A549 (cell line): ENCODE measurements around the gene LAGE3. TPM values are rescaled to one million over a fixed set of nuclear protein-coding genes. Genes with fewer than 3 reads are reported as not detected.

Experiments used
- ATAC-seq, 2 experiments: fragments of 200-7000 bp in 1 of 2; fragments of >200 bp in 1 of 2; cut with Nextera tagmentation in 1 of 2; cut with Tn5 transposase in 1 of 2; 3 replicates each; pipeline versions ENCODE4 v1.8.0 to v1.9.1; 2018 to 2020; ENCODE audit warnings: mild to moderate bottlenecking in 1 of 2, moderate library complexity in 1 of 2
- CTCF ChIA-PET: fragments of 300-600 bp; sonication (Branson Sonifier 250); formaldehyde crosslinking; extraction: SDS; loops from one replicate; lab custom pipeline; 2021; ENCODE audit warnings: antibody characterized with exemption, inconsistent platforms; lab: Yijun Ruan, JAX
- POLR2A ChIA-PET: fragments of 350-600 bp; formaldehyde crosslinking; extraction: SDS; loops from one replicate; lab custom pipeline; 2021; ENCODE audit warnings: antibody characterized with exemption, inconsistent platforms; lab: Yijun Ruan, JAX
- DNase-seq, 2 experiments: peaks; one replicate each; pipeline versions ENCODE4 v3.0.0 to v3.0.0-alpha.2; 2011 to 2016; ENCODE audit warnings: low read depth in 1 of 2, low spot score in 1 of 2
- FAIRE-seq: peaks from 2 replicates; lab custom pipeline; 2011; peaks lifted over from hg19 to GRCh38; lab: Jason Lieb, UNC
- H3K27ac ChIP-seq, 2 experiments: fragments of >200 bp; sonication (Bioruptor Twin); formaldehyde crosslinking; 3 replicates each; pipeline ENCODE4 v1.5.1; 2016 to 2017
- H3K4me1 ChIP-seq: fragments of >200 bp; sonication (Bioruptor Twin); formaldehyde crosslinking; 3 replicates; pipeline ENCODE4 v1.6.1; 2016
- H3K4me2 ChIP-seq: fragments of >200 bp; sonication (Bioruptor Twin); formaldehyde crosslinking; 3 replicates; pipeline ENCODE4 v1.6.1; 2016
- H3K4me3 ChIP-seq: fragments of >200 bp; sonication (Bioruptor Twin); formaldehyde crosslinking; 3 replicates; pipeline ENCODE4 v1.5.1; 2016
- H3K9me3 ChIP-seq: fragments of >200 bp; sonication (Bioruptor Twin); formaldehyde crosslinking; 3 replicates; pipeline ENCODE4 v1.6.1; 2016
- ATOH8 ChIP-seq: fragments of 250-450 bp; sonication (Bioruptor Pico); IDR thresholded peaks from 2 replicates; pipeline ENCODE4 v1.5.0; 2020; ENCODE audit warnings: low read depth, mild to moderate bottlenecking, moderate library complexity
- BHLHE40 ChIP-seq: IDR thresholded peaks from 2 replicates; pipeline ENCODE4 v1.6.1; 2012; ENCODE audit warnings: low read depth, low read length, inconsistent platforms
- CBX8 ChIP-seq: fragments of 200-600 bp; sonication (generic); IDR thresholded peaks from 2 replicates; pipeline ENCODE4 v1.6.1; 2016
- CHD2 ChIP-seq: fragments of 150-350 bp; IDR thresholded peaks from 2 replicates; pipeline ENCODE4 v1.6.1; 2014; ENCODE audit warnings: low read length; ENCODE audit not compliant: partially characterized antibody
- EHF ChIP-seq: fragments of 250-450 bp; sonication (Bioruptor Pico); IDR thresholded peaks from 2 replicates; pipeline ENCODE4 v1.5.0; 2020; ENCODE audit warnings: mild to moderate bottlenecking
- GATA3 ChIP-seq: IDR thresholded peaks from 2 replicates; pipeline ENCODE4 v1.6.1; 2012; ENCODE audit warnings: borderline replicate concordance
- JUN ChIP-seq, 2 experiments: fragments of >200 bp; sonication (Bioruptor Twin); formaldehyde crosslinking; IDR thresholded peaks; 2 replicates in 1 of 2; 3 replicates in 1 of 2; pipeline ENCODE4 v1.6.1; 2016 to 2017
- KDM5A ChIP-seq: fragments of 200-600 bp; sonication (generic); IDR thresholded peaks from 2 replicates; pipeline ENCODE4 v1.6.1; 2016; ENCODE audit warnings: antibody characterized with exemption, mild to moderate bottlenecking
- MAFK ChIP-seq: fragments of 450-650 bp; IDR thresholded peaks from 2 replicates; pipeline ENCODE4 v1.6.1; 2014; ENCODE audit not compliant: partially characterized antibody
- NFE2L2 ChIP-seq: fragments of 150-350 bp; conservative IDR thresholded peaks from 2 replicates; pipeline ENCODE4 v1.6.1; 2014; ENCODE audit warnings: low read length
- NPAS2 ChIP-seq: fragments of 250-450 bp; sonication (Bioruptor Pico); IDR thresholded peaks from 2 replicates; pipeline ENCODE4 v1.8.0; 2022; ENCODE audit warnings: mild to moderate bottlenecking, moderate library complexity, borderline replicate concordance
- NR3C1 ChIP-seq: fragments of >200 bp; sonication (Bioruptor Twin); formaldehyde crosslinking; IDR thresholded peaks from 3 replicates; pipeline ENCODE4 v1.6.1; 2017
- PHF8 ChIP-seq: fragments of 200-600 bp; sonication (generic); IDR thresholded peaks from 2 replicates; pipeline ENCODE4 v1.6.1; 2016; ENCODE audit warnings: low read depth, mild to moderate bottlenecking, antibody characterized with exemption, moderate library complexity, borderline replicate concordance
- POLR2A ChIP-seq: IDR thresholded peaks from 2 replicates; pipeline ENCODE4 v1.6.1; 2012; ENCODE audit warnings: mild to moderate bottlenecking, low read length
- RFX5 ChIP-seq: fragments of 450-650 bp; IDR thresholded peaks from 2 replicates; pipeline ENCODE4 v1.7.1; 2014; ENCODE audit warnings: antibody characterized with exemption, mild to moderate bottlenecking, moderate library complexity
- TP53 ChIP-seq: fragments of 250-450 bp; sonication (Bioruptor Pico); IDR thresholded peaks from 2 replicates; pipeline ENCODE4 v1.5.0; 2021; ENCODE audit warnings: mild to moderate bottlenecking, moderate library complexity
- ZC3H11A ChIP-seq: fragments of 450-650 bp; IDR thresholded peaks from 2 replicates; pipeline ENCODE4 v1.6.1; 2014; ENCODE audit warnings: antibody characterized with exemption, mild to moderate bottlenecking
- ZFP36 ChIP-seq: fragments of 450-650 bp; IDR thresholded peaks from 2 replicates; pipeline ENCODE4 v1.6.1; 2014; ENCODE audit warnings: borderline replicate concordance; ENCODE audit not compliant: partially characterized antibody
- WGBS: methylation state at CpG from one replicate; pipeline ENCODE4 v1.1.6; 2017; ENCODE audit errors: missing lambda C conversion rate; 5-methylcytosine and 5-hydroxymethylcytosine counted together
- polyA plus RNA-seq, 4 experiments: library from polyadenylated mRNA; depleted of rRNA in 3 of 4; stranded (reverse); fragments of >200 nt; fragmentation: RNase III in 1 of 4; extraction: RNeasy Plus Mini Kit Qiagen cat#74134 plus additional on column Dnase treatment in 1 of 4; gene quantifications; 2 replicates in 3 of 4; 3 replicates in 1 of 4; pipeline ENCODE4 v1.2.3, GENCODE V29; 2011 to 2017
- TF ChIP-seq, protein P1 (sequence below): fragments of 150-350 bp; IDR thresholded peaks from 2 replicates; pipeline ENCODE4 v1.6.1; 2014; ENCODE audit warnings: low read depth, mild to moderate bottlenecking, low read length
- TF ChIP-seq, protein P2 (sequence below): fragments of 250-450 bp; sonication (Bioruptor Pico); IDR thresholded peaks from 2 replicates; pipeline ENCODE4 v1.5.0; 2021; ENCODE audit warnings: mild to moderate bottlenecking, moderate library complexity, borderline replicate concordance
- TF ChIP-seq, protein P3 (sequence below): fragments of 200-600 bp; sonication (generic); IDR thresholded peaks from 2 replicates; pipeline ENCODE4 v1.6.1; 2016; ENCODE audit warnings: antibody characterized with exemption, mild to moderate bottlenecking, moderate library complexity
- TF ChIP-seq, protein P4 (sequence below): IDR thresholded peaks from 2 replicates; pipeline ENCODE4 v1.6.1; 2012

LAGE3 gene
- polyA plus RNA-seq, 2 of the 4 experiments (the other 2 are of a cell fraction), result 20.6 to 49.7 TPM

DNA sequence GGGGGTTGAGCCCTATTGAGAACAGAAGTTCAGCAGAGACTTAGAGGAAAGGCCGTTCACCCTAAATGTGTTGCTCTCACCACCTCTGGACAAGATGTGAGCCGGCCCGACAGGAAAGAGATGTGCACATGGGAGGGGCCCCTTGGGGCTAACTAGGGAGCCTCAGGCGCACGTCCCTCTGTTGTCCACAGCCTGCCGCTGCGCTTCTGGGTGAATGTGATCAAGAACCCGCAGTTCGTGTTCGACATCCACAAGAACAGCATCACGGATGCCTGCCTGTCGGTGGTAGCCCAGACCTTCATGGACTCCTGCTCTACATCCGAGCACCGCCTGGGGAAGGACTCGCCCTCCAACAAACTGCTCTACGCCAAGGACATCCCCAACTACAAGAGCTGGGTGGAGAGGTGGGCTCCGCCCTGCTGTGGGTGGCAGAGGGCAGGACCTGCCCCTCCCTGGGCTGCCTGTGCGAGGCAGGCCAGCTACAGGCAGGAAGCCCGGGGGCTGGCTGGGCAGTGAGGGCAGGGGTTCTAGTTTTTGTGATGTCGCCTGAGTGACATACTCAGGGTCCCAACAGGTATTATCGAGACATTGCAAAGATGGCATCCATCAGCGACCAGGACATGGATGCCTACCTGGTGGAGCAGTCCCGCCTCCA, 8.0 kb downstream of the LAGE3 start:
- no peak for FAIRE-seq
- ATAC-seq, result no peak
- WGBS, result 92% methylated on average over 12 of the region's 23 CpGs
- ChIA-PET CTCF (interaction anchor here (1.0 kb wide), 1 partner anchor 19 kb away, joined by 4 read pairs; no protein-coding TSS in a partner anchor), POLR2A (no interaction called here)
- no peaks in the 10 kb centered on the region for H3K9me3 ChIP-seq
- H3K4me3 ChIP-seq, result no peak overlapping the region
- no peak overlapping the region for H3K4me2 ChIP-seq
- H3K4me1 ChIP-seq, result no peaks in the 10 kb centered on the region
- DNase-seq, result no peak
- no peak overlapping the region for H3K27ac ChIP-seq
- TF ChIP-seq ZFP36 (no peak), CBX8 (no peak), GATA3 (no peak), CHD2 (no peak), NFE2L2 (no peak), BHLHE40 (no peak), NPAS2 (CRISPR knock-in tag) (no peak)

DNA sequence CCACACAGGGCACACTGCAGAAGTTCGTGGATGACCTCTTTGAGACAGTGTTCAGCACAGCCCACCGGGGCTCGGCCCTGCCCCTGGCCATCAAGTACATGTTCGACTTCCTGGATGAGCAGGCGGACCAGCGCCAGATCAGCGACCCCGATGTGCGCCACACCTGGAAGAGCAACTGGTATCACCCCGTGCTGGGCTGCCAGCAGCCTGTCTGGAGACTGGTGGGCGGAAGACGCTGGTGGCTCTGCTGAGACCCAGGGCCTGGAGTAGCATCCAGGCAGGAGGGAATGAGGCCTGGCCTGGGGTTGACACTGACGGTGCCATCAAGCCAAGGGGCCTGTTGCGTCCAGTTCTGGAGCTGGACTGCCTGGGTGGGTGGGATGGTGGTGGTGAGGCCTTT, 8.6 kb downstream of the LAGE3 start:
- no peak overlapping the region for H3K4me3 ChIP-seq
- ATAC-seq (no peak), DNase-seq (no peak), FAIRE-seq (no peak)
- ChIA-PET POLR2A (no interaction called here), CTCF (interaction anchor here (1.0 kb wide), 1 partner anchor 18 kb away, joined by 4 read pairs; no protein-coding TSS in a partner anchor)
- no peak for TF ChIP-seq KDM5A
- no peak for TF ChIP-seq NR3C1
- no peak for TF ChIP-seq PHF8
- TF ChIP-seq TP53 (CRISPR knock-in tag), result no peak
- TF ChIP-seq EHF (CRISPR knock-in tag), result no peak
- no peak for TF ChIP-seq ZC3H11A
- TF ChIP-seq, protein P1, sequence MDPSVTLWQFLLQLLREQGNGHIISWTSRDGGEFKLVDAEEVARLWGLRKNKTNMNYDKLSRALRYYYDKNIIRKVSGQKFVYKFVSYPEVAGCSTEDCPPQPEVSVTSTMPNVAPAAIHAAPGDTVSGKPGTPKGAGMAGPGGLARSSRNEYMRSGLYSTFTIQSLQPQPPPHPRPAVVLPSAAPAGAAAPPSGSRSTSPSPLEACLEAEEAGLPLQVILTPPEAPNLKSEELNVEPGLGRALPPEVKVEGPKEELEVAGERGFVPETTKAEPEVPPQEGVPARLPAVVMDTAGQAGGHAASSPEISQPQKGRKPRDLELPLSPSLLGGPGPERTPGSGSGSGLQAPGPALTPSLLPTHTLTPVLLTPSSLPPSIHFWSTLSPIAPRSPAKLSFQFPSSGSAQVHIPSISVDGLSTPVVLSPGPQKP, result no peak
- no peak for TF ChIP-seq RFX5
- TF ChIP-seq JUN (IDR thresholded peaks at IDR 0.05), result no peak
- TF ChIP-seq ATOH8 (CRISPR knock-in tag), result no peak
- TF ChIP-seq, protein P2, sequence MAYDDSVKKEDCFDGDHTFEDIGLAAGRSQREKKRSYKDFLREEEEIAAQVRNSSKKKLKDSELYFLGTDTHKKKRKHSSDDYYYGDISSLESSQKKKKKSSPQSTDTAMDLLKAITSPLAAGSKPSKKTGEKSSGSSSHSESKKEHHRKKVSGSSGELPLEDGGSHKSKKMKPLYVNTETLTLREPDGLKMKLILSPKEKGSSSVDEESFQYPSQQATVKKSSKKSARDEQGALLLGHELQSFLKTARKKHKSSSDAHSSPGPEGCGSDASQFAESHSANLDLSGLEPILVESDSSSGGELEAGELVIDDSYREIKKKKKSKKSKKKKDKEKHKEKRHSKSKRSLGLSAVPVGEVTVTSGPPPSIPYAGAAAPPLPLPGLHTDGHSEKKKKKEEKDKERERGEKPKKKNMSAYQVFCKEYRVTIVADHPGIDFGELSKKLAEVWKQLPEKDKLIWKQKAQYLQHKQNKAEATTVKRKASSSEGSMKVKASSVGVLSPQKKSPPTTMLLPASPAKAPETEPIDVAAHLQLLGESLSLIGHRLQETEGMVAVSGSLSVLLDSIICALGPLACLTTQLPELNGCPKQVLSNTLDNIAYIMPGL (CRISPR knock-in tag), result no peak
- no peak for TF ChIP-seq MAFK
- no peak for TF ChIP-seq BHLHE40
- TF ChIP-seq, protein P3, sequence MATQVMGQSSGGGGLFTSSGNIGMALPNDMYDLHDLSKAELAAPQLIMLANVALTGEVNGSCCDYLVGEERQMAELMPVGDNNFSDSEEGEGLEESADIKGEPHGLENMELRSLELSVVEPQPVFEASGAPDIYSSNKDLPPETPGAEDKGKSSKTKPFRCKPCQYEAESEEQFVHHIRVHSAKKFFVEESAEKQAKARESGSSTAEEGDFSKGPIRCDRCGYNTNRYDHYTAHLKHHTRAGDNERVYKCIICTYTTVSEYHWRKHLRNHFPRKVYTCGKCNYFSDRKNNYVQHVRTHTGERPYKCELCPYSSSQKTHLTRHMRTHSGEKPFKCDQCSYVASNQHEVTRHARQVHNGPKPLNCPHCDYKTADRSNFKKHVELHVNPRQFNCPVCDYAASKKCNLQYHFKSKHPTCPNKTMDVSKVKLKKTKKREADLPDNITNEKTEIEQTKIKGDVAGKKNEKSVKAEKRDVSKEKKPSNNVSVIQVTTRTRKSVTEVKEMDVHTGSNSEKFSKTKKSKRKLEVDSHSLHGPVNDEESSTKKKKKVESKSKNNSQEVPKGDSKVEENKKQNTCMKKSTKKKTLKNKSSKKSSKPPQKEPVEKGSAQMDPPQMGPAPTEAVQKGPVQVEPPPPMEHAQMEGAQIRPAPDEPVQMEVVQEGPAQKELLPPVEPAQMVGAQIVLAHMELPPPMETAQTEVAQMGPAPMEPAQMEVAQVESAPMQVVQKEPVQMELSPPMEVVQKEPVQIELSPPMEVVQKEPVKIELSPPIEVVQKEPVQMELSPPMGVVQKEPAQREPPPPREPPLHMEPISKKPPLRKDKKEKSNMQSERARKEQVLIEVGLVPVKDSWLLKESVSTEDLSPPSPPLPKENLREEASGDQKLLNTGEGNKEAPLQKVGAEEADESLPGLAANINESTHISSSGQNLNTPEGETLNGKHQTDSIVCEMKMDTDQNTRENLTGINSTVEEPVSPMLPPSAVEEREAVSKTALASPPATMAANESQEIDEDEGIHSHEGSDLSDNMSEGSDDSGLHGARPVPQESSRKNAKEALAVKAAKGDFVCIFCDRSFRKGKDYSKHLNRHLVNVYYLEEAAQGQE, result no peak
- no peak for TF ChIP-seq GATA3
- no peak for TF ChIP-seq ZFP36
- TF ChIP-seq POLR2A, result no peak
- TF ChIP-seq, protein P4, sequence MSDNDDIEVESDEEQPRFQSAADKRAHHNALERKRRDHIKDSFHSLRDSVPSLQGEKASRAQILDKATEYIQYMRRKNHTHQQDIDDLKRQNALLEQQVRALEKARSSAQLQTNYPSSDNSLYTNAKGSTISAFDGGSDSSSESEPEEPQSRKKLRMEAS, result no peak
- no peak overlapping the region for H3K27ac ChIP-seq
- H3K4me1 ChIP-seq, result no peaks in the 10 kb centered on the region
- no peak overlapping the region for H3K4me2 ChIP-seq
- WGBS, result 100% methylated on average over 1 of the region's 14 CpGs
- H3K9me3 ChIP-seq, result no peaks in the 10 kb centered on the region
